Choroid plexus epithelial cell (primary cell): Measurements from ENCODE around the gene CHD6.

Experiments
- DNase-seq: peaks from one replicate; pipeline ENCODE4 v3.0.0-alpha.2; 2010; ENCODE audit warnings: low read depth
- H3K4me3 ChIP-seq: 2 replicates; pipeline ENCODE4 v1.5.1; 2011; ENCODE audit warnings: low read depth, mild to moderate bottlenecking, control low read depth, low read length, moderate library complexity
- CTCF ChIP-seq: conservative IDR thresholded peaks from 2 replicates; pipeline ENCODE4 v1.5.1; 2011; ENCODE audit warnings: low read depth, mild to moderate bottlenecking, control low read depth, inconsistent platforms, low read length, moderate library complexity

CHD6 gene

GRCh38 chr20:41617902-41618806, at the start of gene CHD6:
Gene CHD6 (minus strand): TSS chr20:41618377. CDS start chr20:41551337, 67,040 bp downstream.
- peak within 1 kb of the TSS; percentile 77 for H3K4me3 ChIP-seq
- DNase-seq: peak; percentile 100
- no peak for TF ChIP-seq CTCF

DNA sequence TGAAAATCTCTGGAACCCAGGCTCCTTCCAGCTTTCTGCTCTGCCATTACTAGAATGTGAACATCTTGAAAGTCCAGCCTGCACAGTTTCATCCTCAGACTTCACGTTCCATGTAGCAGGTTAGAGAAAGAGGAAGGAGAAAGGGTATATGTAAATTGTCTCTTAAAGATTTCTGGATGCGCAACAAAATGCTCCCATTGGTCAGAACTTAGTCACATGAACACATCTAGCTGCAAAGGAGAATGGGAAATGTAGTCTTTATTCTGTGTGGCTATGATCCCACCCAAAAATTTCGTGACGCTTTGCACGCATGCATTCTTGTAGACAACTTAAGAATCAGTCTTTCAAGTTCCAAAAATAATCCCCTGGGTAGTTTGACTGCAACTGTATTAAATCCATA, 46.4 kb upstream of the CHD6 start:
- H3K4me3 ChIP-seq: no peak overlapping the region
- no peak for TF ChIP-seq CTCF
- DNase-seq: peak; percentile 18

DNA sequence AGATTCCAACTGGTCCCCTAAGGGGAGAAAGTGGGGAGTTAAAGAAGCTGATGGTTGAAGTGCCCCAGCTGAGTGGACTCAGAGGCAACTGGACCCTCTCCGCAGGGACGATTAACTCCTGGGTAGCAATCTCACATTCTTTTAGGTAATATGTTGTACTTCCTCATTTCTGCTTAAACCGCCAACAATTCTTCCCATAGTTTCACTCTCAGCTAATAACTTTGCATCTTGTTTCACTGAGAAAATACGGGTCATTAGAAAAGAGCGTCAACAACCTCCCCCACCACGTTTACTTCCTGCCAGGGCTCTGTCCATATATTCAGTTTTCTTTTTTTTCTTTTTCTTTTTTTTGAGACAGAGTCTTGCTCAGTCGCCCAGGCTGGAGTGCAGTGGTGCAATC, 39.5 kb upstream of the CHD6 start:
- H3K4me3 ChIP-seq: no peak overlapping the region
- no peak for DNase-seq
- no peak for TF ChIP-seq CTCF

DNA sequence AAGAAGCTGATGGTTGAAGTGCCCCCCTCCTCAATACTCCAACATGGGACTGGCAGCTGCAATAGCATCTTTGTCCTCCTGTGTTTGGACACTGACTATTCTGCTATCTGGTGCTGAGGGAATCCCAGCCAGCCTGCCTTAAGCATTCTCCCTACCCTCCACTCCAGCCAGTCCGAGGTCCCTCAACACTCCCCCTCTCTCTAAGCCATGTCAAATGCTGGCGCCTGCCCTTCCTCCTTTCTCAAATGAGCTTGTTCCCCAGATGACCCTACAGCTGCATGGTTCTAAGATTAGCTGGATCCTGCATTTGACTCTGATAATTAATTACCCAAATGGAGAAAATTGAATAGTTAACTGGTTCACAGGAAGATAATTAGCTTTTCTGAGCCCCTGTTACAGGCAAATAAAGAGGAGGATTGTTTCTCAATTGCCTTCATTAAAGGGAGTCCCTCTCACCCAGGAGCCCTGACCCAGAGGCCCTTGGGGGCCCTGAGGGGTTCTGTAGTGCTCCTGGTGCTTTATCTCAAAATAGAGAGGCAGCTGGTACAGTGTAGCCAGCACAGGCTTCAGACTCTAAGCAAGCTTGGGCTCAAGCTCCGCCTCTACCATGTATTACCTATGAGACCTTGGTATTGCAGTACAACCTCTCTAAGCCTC, 37.9 kb upstream of the CHD6 start:
- no peak for TF ChIP-seq CTCF
- H3K4me3 ChIP-seq: no peak overlapping the region
- no peak for DNase-seq

GRCh38 chr20:41654884-41655283, 36.7 kb upstream of the CHD6 start:
- H3K4me3 ChIP-seq: no peak overlapping the region
- DNase-seq: peak; percentile 37
- no peak for TF ChIP-seq CTCF

GRCh38 chr20:41654292-41654691, 36.1 kb upstream of the CHD6 start:
- no peak for TF ChIP-seq CTCF
- DNase-seq: no peak
- H3K4me3 ChIP-seq: no peak overlapping the region
